HL-60 (cell line): ENCODE results near the gene MYO6.
A peak's percentile ranks its signal among the peaks of the same experiment; 100 is the strongest.

Source experiments
- GABPA ChIP-seq: IDR thresholded peaks from 2 replicates; pipeline ENCODE4 v1.6.1; 2012; ENCODE audit warnings: low read depth
- POLR2AphosphoS5 ChIP-seq: IDR thresholded peaks from 2 replicates; pipeline ENCODE4 v1.6.1; 2012; ENCODE audit warnings: low read depth
- REST ChIP-seq: IDR thresholded peaks from 2 replicates; pipeline ENCODE4 v1.6.1; 2012; ENCODE audit warnings: low read depth; ENCODE audit not compliant: insufficient replicate concordance
- TF ChIP-seq, protein P1 (sequence below): IDR thresholded peaks from one replicate; pipeline ENCODE4 v1.5.1; 2011; ENCODE audit warnings: low read length, control low read depth, inconsistent platforms; ENCODE audit not compliant: insufficient read depth

GRCh38 chr6:75855052-75855451, 106.0 kb downstream of the MYO6 start:
- TF ChIP-seq POLR2AphosphoS5 (no peak), REST (no peak), GABPA (no peak)
- TF ChIP-seq, protein P1, sequence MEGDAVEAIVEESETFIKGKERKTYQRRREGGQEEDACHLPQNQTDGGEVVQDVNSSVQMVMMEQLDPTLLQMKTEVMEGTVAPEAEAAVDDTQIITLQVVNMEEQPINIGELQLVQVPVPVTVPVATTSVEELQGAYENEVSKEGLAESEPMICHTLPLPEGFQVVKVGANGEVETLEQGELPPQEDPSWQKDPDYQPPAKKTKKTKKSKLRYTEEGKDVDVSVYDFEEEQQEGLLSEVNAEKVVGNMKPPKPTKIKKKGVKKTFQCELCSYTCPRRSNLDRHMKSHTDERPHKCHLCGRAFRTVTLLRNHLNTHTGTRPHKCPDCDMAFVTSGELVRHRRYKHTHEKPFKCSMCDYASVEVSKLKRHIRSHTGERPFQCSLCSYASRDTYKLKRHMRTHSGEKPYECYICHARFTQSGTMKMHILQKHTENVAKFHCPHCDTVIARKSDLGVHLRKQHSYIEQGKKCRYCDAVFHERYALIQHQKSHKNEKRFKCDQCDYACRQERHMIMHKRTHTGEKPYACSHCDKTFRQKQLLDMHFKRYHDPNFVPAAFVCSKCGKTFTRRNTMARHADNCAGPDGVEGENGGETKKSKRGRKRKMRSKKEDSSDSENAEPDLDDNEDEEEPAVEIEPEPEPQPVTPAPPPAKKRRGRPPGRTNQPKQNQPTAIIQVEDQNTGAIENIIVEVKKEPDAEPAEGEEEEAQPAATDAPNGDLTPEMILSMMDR: peak; percentile 26
